GM19043 (cell line): ENCODE measurements around the gene C1orf159.
"Not testable (repeated sequence)": the region's sequence is repeated elsewhere in the genome, so short reads cannot be mapped to it uniquely, and the experiment has no call there.

Experiments used
- ATAC-seq: cut with Tn5 transposase; IDR thresholded peaks from one replicate; pipeline ENCODE4 v1.9.1; 2021; ENCODE audit warnings: low read depth; ENCODE audit not compliant: unreplicated experiment

C1orf159 gene

GRCh38 chr1:1119272-1119890 is 3.5 kb upstream of the C1orf159 start:
- ATAC-seq, result no peak

- ATAC-seq, result no peak
Observed at GRCh38 chr1:1118876-1119220, 3.0 kb upstream of the C1orf159 start.

GRCh38 chr1:1118011-1118875 is 2.4 kb upstream of the C1orf159 start:
- no peak for ATAC-seq

GRCh38 chr1:1117469-1117831 is 1.6 kb upstream of the C1orf159 start:
- ATAC-seq, result no peak

- no peak for ATAC-seq
Observed at GRCh38 chr1:1116701-1117468, 996 bp upstream of the C1orf159 start.

- no peak for ATAC-seq
Observed at GRCh38 chr1:1115136-1115785, 628 bp downstream of the C1orf159 start.

GRCh38 chr1:1114431-1114830 is 1.5 kb downstream of the C1orf159 start:
- ATAC-seq, result no peak

- ATAC-seq, result no peak
Observed at GRCh38 chr1:1112237-1112985, 3.5 kb downstream of the C1orf159 start.

- ATAC-seq, result no peak
Observed at GRCh38 chr1:1111516-1112236, 4.2 kb downstream of the C1orf159 start.

- ATAC-seq, result no peak
Observed at GRCh38 chr1:1110561-1110971, 5.3 kb downstream of the C1orf159 start.

- no peak for ATAC-seq
Observed at GRCh38 chr1:1109743-1110142, 6.1 kb downstream of the C1orf159 start.

GRCh38 chr1:1106510-1107221 is 9.2 kb downstream of the C1orf159 start:
- ATAC-seq, result no peak

- ATAC-seq, result not testable (repeated sequence)
Observed at GRCh38 chr1:1104152-1104551, 11.7 kb downstream of the C1orf159 start.

GRCh38 chr1:1101503-1101902 is 14.4 kb downstream of the C1orf159 start:
- no peak for ATAC-seq

- ATAC-seq, result no peak
Observed at GRCh38 chr1:1100296-1100695, 15.6 kb downstream of the C1orf159 start.

- ATAC-seq, result no peak
Observed at GRCh38 chr1:1099506-1100183, 16.2 kb downstream of the C1orf159 start.

GRCh38 chr1:1098681-1099421 is 17.0 kb downstream of the C1orf159 start:
- ATAC-seq, result no peak

GRCh38 chr1:1096136-1096535 is 19.8 kb downstream of the C1orf159 start:
- ATAC-seq, result not testable (repeated sequence)
